GM12875 (cell line): Measurements from ENCODE around the gene DYNC1H1.
A peak's percentile ranks its signal among the peaks of the same experiment; 100 is the strongest.

Experiments used
- H3K4me3 ChIP-seq: one replicate; pipeline ENCODE4 v1.5.1; 2011; ENCODE audit warnings: low read depth, low read length, control low read depth
- CTCF ChIP-seq: IDR thresholded peaks from 2 replicates; pipeline ENCODE4 v1.5.1; 2011; ENCODE audit warnings: low read depth, mild to moderate bottlenecking, control low read depth, inconsistent platforms, low read length, moderate library complexity, borderline replicate concordance; ENCODE audit not compliant: insufficient read depth

The DYNC1H1 gene

GRCh38 chr14:102055181-102055901 is 91.0 kb downstream of the DYNC1H1 start:
- no peak overlapping the region for H3K4me3 ChIP-seq
- no peak for TF ChIP-seq CTCF

GRCh38 chr14:102056694-102057442 is 92.5 kb downstream of the DYNC1H1 start:
- H3K4me3 ChIP-seq = no peak overlapping the region
- TF ChIP-seq CTCF = no peak

- TF ChIP-seq CTCF = no peak
- no peak overlapping the region for H3K4me3 ChIP-seq
Measured at GRCh38 chr14:102057480-102058114, 93.2 kb downstream of the DYNC1H1 start.

GRCh38 chr14:102058146-102058545 is 93.8 kb downstream of the DYNC1H1 start:
- TF ChIP-seq CTCF = no peak
- H3K4me3 ChIP-seq = no peak overlapping the region

GRCh38 chr14:102058961-102059360 is 94.6 kb downstream of the DYNC1H1 start:
- H3K4me3 ChIP-seq = no peak overlapping the region
- TF ChIP-seq CTCF = no peak

- peak; percentile 18; the same call in 1 of the 2 replicates for TF ChIP-seq CTCF
- no peak overlapping the region for H3K4me3 ChIP-seq
Measured at GRCh38 chr14:102063109-102063807, 98.9 kb downstream of the DYNC1H1 start.
